Measurements from ENCODE around the gene TSHZ2. TPM values are rescaled to one million over a fixed set of nuclear protein-coding genes. Genes with fewer than 3 reads are reported as not detected.
"Not testable (repeated sequence)": the region's sequence is repeated elsewhere in the genome, so short reads cannot be mapped to it uniquely, and the experiment has no call there.

TSHZ2 gene
- total RNA-seq, 1 experiment from 2014 or later: 1.4 TPM

DNA sequence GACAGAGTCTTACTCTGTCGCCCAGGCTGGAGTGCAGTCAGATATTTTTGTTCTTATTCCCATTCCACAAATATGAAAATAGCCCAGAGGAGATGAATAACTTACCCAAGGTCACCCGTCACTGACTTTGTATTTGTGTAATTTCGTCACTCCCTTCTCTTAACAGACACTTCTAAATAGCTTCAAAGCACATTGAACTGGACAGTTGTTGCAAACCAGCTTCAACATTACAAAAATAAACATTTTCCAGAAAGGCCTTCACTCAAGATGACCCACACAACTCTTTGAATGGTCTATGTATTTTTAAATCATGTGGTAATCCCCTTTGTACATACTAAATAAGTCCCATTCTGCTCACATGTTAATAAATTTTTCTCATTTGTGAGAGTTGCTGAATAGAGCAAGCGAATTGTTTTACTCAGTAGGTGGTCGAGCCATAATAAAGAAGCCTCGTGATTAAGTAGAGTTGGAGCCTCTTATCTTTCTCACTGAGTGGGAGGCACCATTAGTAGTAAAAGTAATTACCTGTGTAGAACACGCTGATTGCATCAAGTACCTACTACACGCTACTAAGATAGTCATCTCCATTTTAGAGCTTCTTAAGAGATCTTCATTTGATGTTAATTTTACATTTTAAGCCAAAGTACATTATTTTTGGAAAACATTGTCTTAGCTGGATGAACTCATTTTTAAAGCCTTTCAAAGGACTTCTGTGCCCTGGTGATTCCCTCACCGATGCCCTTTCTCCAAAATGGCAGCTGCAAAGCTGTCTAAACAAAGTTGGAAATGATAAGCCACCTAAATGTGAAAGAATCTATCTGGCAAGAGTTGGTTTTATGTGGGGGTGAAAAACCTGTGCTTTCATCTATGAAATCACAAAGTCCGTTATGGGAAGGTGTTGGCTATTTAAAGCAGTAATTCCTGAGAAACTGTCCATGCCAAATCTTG is 110.0 kb downstream of the TSHZ2 start:
- peak; percentile 6 for DNase-seq (ENCODE audit: low spot score)

DNA sequence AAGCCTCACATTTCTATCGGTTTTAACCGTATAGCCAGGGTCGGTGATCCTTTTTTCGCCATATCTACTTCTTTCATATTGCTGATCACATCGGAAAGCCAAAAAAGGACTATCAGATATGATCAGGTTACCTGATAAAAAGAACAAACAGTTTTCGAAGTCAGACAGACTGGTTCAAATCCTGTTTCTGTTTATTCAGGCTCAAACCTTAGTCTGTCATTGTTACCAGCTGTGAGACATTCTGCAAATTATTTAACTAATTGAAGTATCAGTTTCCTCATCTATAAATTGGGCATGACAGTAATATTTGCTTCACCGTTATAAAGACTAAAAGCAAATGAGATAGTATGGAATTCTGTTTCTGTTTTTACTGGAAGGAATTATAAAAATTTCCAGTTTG is 111.3 kb downstream of the TSHZ2 start:
- DNase-seq (ENCODE audit: low spot score): no peak

GRCh38 chr20:53084408-53084997 is 112.3 kb downstream of the TSHZ2 start:
- no peak for DNase-seq (ENCODE audit: low spot score)

- DNase-seq (ENCODE audit: low spot score): no peak
Measured at GRCh38 chr20:53085720-53086119, 113.6 kb downstream of the TSHZ2 start.

DNA sequence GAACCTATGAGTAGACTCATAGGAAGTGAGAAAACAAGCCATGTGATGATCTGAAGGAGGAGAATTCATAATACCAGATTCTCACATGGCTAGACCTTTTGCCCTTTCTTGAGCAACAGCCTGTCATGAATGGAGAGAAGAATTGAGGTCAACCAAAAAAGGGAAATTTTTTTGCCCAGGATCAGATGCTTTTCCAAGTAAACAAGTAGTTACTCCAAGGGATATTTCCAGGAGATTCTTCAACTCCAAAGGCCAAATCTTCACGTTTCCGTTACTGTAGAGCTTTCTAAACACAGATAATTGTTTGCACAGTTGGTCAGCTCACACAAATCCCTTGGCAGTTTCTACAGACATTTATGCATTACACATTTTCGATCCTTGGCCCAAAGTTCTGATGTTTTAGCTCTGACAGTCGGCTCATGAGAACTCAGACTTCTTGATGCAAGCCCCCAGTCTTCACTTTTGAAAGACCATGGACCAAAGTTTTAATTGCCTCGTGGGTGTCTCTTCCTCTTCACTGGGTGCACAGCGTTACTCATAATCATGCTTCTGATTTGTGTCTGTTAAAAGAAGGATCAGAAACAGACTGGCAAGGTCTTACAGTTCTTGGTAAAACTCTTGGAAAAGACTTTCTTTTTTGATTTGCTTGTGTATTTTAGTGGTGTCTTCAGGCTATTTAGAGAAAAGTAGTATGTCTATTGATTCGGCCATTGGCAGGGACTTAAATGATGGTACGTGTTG is 115.0 kb downstream of the TSHZ2 start:
- DNase-seq (ENCODE audit: low spot score): no peak

DNA sequence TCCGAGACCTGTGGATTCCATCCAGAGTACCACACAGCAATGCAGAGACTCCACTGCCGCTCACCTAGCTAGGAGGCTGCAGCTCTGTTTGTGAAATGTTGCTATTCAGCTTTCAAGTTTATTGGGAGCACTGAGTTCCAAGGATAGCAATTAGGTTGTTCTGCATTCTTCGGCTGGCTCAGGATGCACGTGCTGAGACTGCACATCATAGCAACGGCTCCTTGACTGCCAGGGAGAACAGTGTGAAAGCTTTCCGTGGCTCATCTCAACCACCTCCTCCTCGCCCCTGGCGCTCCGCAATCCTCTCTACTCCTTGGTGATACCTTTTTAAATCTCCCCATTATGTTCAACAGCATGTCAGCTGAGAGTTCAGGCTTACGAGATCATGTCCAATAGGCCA is 116.6 kb downstream of the TSHZ2 start:
- no peak for DNase-seq (ENCODE audit: low spot score)

- DNase-seq (ENCODE audit: low spot score): not testable (repeated sequence)
Measured at GRCh38 chr20:53089851-53090250, 117.7 kb downstream of the TSHZ2 start.

GRCh38 chr20:53091789-53092188 is 119.6 kb downstream of the TSHZ2 start:
- no peak for DNase-seq (ENCODE audit: low spot score)

DNA sequence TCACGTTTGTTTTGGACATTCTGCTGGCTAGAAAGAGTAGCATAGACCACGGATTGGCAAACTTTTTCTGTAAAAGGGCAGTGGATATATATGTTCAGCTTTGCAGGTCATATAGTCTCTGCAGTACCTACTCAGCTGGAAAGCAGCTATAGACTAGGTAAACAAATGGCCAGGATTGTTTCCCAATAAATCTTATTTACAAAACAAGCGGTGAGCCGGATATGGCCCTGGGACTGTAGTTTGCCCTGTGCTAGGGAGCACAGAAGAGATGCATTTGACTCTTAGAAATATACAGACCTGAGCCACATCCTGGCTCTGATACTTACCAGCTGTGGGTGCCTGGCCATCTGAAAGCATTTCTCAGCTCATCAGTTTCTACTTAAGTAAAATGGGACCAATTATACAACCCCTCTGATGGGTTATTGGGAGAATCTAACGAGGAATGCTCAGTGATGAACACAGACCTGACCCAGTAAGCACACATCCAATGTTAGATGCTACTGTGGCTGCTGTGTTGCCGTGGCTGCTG is 120.7 kb downstream of the TSHZ2 start:
- no peak for DNase-seq (ENCODE audit: low spot score)

DNA sequence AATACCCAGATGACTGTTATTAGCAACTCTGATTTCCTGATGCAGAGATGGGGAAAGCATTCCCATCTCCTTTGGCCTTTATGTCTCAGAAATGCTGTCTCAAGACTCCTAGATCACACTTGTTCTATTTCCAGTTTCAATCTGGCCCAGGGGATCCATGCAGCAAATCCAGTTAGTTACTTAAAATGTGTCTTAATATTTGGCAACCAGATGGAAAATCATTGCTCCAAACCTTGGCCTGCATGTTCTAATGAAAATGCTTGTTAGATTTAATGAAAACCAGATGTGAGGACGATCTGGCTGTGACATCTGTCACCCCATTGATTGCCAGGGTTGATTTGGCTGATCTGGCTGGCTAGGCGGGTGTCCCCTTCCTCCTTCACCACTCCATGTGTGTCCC is 125.2 kb downstream of the TSHZ2 start:
- no peak for DNase-seq (ENCODE audit: low spot score)

DNA sequence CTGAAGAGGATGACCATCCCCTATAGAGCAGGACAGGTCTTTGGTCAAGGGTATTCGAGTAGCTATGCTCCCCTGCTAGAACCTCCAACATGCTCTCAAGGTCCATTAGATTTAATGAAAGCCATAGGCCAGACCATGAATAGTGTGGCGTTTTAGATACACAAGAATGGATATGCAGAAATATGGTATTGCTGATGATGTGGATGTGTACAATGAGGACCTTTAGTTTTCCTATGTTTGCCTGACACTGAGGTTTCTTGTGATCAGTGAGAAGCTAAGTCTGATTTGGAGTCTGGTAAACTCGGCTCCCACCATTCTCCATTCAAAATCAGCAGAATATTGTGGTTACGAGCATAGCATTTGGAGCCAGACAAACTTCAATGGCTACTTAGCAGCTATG is 125.6 kb downstream of the TSHZ2 start:
- no peak for DNase-seq (ENCODE audit: low spot score)

DNA sequence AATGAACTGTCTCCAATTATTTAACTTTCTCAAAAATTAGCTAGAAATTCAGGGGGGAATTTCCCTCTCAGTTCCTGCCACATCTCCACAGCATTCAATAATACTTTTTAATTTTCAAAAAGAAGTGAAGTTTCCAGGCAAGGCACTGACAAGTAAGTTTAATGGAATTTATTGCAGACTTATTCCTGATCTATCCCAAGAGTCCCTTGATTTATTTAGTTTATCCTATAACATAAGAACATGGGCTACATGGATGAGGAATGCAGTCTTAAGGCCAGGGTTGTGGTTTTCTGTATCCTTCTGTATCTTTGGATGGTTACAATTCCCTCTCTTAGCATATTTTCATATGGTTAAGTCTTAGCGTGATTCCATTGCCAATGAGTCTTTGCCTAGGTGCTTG is 126.5 kb downstream of the TSHZ2 start:
- DNase-seq (ENCODE audit: low spot score): no peak

DNA sequence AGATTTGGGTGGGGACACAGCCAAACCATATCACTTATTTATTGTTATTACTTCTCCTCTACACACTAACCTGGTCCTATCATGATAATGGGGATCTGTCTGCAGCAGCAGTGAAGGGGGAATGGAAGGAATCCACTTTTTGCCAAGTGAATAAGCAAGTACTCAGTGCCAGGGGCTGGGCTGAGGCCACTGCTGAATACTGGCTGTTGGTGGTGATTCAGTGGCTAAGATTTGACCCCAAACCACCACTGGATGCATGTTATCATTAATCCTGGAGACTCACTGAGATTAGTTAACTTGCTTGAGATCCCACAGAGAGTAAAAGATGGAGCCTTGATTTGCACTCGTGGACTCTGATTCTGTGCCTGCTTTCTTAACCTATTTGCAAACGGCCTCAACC is 127.7 kb downstream of the TSHZ2 start:
- no peak for DNase-seq (ENCODE audit: low spot score)

DNA sequence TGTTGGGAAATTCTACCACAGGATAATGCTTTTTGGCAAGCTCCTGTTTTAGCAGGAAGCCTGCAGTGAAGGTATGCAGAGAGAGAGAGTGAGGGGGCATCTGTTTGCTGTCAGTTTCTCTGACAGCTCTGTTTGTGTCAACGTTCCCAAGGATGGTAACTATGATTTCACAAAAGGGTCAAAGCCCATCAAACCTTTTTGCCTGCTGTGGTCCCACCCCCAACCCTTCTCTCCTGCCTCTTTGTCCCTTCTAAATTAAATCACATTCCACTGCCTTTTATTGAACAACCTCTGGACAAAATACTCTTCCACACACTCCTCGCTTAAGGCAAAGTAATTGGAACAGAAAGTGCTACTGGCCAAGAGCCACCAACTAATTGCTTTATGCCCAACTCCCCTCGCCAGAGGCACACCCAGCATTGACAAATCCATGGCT is 128.3 kb downstream of the TSHZ2 start:
- DNase-seq (ENCODE audit: low spot score): no peak

- DNase-seq (ENCODE audit: low spot score): no peak
Measured at GRCh38 chr20:53101992-53102760, 130.0 kb downstream of the TSHZ2 start.

GRCh38 chr20:53103124-53103523 is 131.0 kb downstream of the TSHZ2 start:
- no peak for DNase-seq (ENCODE audit: low spot score)

- no peak for DNase-seq (ENCODE audit: low spot score)
Measured at GRCh38 chr20:53104884-53105283, 132.7 kb downstream of the TSHZ2 start.

GRCh38 chr20:53116733-53117132 is 144.6 kb downstream of the TSHZ2 start:
- no peak for DNase-seq (ENCODE audit: low spot score)

- DNase-seq (ENCODE audit: low spot score): no peak
Measured at GRCh38 chr20:53122853-53123252, 150.7 kb downstream of the TSHZ2 start.

DNA sequence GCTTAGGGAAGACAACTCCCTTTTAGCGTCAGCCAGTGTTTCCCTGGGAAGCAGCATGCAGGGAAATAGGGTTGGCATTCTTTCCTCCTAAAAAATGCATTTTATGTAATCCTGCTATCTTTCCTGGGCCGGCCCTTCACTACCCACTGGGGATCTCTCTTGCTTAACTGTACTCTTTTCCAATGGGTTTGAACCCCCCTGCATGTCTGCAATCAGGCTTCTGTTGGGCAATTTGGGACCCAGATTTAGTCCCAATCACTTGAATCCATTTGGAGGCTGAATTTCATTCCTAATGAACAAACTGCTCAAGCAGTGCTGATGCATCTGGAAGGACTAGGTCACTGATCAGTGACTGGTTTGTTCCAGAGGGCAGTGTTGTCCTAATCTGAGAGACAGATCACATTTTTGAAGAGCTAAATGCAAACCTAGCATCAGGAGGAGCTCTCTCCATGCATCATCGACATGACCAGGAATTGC is 152.0 kb downstream of the TSHZ2 start:
- DNase-seq (ENCODE audit: low spot score): no peak

- DNase-seq (ENCODE audit: low spot score): no peak
Measured at GRCh38 chr20:53124803-53125202, 152.6 kb downstream of the TSHZ2 start.

Measured in H4 (cell line).